GM12892 (cell line): ENCODE data around the gene EFCAB7.

Source experiments
- POLR2A ChIP-seq: IDR thresholded peaks from 2 replicates; pipeline ENCODE4 v1.6.1; 2011; ENCODE audit warnings: low read depth, low read length, control low read depth
- POLR2AphosphoS5 ChIP-seq: IDR thresholded peaks from 2 replicates; pipeline ENCODE4 v1.6.1; 2011; ENCODE audit warnings: low read depth, low read length, control low read depth

GRCh38 chr1:63524201-63524600, 876 bp downstream of the EFCAB7 start:
- no peak for TF ChIP-seq POLR2AphosphoS5
- TF ChIP-seq POLR2A: no peak
